ENCODE measurements around the gene ZNF341.

- TF ChIP-seq LCOR (CRISPR knock-in tag; IDR thresholded peaks at IDR 0.05), result no peak
- no peak for TF ChIP-seq POLR2A (conservative IDR thresholded peaks at IDR 0.05)
- TF ChIP-seq, protein P1, sequence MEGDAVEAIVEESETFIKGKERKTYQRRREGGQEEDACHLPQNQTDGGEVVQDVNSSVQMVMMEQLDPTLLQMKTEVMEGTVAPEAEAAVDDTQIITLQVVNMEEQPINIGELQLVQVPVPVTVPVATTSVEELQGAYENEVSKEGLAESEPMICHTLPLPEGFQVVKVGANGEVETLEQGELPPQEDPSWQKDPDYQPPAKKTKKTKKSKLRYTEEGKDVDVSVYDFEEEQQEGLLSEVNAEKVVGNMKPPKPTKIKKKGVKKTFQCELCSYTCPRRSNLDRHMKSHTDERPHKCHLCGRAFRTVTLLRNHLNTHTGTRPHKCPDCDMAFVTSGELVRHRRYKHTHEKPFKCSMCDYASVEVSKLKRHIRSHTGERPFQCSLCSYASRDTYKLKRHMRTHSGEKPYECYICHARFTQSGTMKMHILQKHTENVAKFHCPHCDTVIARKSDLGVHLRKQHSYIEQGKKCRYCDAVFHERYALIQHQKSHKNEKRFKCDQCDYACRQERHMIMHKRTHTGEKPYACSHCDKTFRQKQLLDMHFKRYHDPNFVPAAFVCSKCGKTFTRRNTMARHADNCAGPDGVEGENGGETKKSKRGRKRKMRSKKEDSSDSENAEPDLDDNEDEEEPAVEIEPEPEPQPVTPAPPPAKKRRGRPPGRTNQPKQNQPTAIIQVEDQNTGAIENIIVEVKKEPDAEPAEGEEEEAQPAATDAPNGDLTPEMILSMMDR (IDR thresholded peaks at IDR 0.05 in 2 of 3, conservative IDR thresholded peaks at IDR 0.05 in 1 of 3; ENCODE audit: insufficient read depth in 2 of 3, low read depth in 1 of 3, low read length in 3 of 3), result no peak
- TF ChIP-seq IRF1 (CRISPR knock-in tag; IDR thresholded peaks at IDR 0.05; ENCODE audit: borderline replicate concordance), result no peak
- no peak for TF ChIP-seq SRSF7 (optimal IDR thresholded peaks at IDR 0.05; ENCODE audit: low read depth, low read length)
- no peak for TF ChIP-seq ZC3H4 (CRISPR knock-in tag; IDR thresholded peaks at IDR 0.05; ENCODE audit: borderline replicate concordance)
- no peak for TF ChIP-seq ZNF274 (IDR thresholded peaks at IDR 0.05; ENCODE audit: borderline replicate concordance, low read depth, low read length)
- no peak for TF ChIP-seq EZH2 (IDR thresholded peaks at IDR 0.05; ENCODE audit: borderline replicate concordance, low read depth, low read length)
Observed at GRCh38 chr20:33781945-33782344, 50.1 kb downstream of the ZNF341 start.

All from K562 (cell line).